HG02970 (cell line): ENCODE data around the gene PIGT.

ENCODE experiments used
- ATAC-seq: cut with Tn5 transposase; IDR thresholded peaks from one replicate; pipeline ENCODE4 v1.9.1; 2021; ENCODE audit warnings: mild to moderate bottlenecking, moderate library complexity, moderate number of reproducible peaks; ENCODE audit not compliant: unreplicated experiment, low FRiP score

The PIGT gene

DNA sequence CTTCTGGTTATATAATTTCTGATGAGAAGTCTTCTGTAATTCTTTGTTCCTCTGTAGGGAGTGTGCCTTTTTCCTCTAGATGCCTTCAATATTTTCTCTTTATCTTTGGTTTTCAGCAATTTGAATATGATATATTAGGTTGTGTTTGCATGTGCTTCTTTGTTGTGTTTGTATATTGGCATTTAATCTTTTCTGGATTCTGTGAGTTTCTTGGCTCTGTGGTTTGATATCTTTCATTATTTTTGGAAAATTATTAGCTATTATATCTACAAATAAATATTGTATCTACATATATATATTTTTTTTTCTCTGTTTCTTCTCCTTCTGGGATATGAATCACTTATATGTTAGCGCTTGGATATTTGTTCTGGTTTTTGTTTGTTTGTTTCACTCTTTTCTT is 16.9 kb upstream of the PIGT start:
- ATAC-seq = no peak

DNA sequence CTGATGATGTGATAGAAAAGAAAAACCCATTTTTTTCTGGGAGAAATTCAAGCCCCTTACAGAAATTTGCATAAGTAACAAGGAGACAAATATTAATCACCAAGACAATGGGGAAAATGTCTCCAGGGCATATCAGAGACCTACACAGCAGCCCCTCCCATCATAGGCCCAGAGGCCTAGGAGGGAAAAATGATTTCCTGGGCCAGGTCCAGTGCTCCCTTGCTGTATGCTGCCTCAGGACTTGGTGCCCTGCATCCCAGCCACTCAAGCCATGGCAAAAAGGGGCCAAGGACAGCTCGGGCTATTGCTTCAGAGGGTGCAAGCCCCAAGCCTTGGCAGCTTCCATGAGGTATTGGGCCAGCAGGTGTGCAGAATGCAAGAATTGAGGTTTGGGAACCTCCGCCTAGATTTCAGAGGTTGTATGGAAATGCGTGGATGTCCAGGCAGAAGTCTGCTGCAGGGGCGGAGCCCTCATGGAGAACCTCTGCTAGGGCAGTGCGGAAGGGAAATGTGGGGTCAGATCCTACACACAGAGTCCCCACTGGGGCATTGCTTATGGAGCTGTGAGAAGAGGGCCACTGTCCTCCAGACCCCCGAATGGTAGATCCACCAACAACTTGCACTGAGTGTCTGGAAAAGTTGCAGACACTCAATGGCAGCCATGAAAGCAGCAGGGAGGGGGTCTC is 15.5 kb upstream of the PIGT start:
- no peak for ATAC-seq

DNA sequence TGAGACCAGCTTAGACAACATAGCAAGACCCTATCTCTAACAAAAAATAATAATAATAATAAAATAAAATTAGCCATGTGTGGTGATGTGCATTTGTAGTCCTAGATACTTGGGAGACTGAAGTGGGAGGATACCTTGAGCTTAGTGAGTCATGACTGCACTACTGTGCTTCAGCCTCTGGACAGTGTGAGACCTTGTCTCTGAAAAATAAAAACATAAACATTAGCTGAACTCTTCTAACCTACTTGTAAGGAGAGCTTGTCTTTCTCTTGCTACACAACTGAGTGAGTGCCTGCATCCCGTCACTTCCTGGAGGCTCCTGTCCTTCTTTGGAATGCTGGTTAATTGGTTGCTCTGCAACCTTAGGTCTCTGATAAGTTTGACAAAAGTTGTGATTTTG is 13.0 kb upstream of the PIGT start:
- no peak for ATAC-seq

DNA sequence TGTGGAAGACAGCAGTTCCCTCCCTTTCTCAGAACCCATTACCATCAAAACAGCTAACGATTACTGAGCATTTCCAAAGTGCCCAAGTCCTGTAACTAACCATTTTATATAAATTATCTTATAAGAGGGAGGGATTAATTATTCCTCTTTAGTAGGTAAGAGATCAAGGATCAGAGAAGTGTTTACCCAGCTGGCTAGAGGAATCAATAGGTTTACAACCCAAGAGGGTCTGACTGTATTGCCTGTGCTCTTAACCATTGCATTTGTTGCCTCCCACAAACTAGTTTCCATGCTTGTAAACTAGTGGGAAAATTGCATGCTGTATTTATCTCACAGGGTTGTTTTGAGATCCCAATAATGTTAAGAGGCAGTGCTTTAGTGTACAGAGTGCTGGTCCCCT is 11.5 kb upstream of the PIGT start:
- ATAC-seq = no peak

DNA sequence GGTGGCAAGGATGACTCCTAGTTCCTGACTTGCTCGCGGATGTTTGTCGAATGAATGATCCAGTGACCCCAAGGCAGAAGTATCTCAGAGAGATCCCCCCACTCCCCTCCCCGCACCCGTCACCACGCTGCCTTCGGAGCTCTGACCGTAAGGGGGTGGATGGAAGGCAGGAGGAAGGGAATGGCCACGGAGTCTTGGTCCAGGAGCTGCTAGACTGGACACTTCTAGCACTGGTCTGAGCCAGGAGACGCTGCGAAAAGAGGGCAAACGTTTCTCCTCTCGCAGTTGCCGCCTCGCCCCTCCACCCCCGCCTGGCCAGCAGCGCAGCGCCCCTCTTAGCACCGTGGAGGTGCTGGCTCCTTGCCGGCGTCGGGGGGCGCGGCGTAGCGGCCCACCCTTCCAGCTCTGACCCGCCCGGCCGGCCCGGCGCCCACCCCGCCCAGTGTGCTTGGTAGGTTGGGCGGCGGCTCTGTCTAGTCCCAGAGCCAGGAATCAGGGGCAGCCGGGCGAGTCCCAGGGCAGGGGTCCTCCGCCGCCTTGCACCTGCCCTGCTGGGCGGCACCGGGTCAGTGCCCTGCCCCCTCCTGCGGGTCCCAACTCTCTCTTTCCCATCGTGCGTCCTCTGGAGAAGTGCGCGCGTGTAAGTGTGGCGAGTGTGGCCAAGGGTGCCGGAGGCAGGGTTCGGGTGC is 10.2 kb upstream of the PIGT start:
- ATAC-seq = no peak

DNA sequence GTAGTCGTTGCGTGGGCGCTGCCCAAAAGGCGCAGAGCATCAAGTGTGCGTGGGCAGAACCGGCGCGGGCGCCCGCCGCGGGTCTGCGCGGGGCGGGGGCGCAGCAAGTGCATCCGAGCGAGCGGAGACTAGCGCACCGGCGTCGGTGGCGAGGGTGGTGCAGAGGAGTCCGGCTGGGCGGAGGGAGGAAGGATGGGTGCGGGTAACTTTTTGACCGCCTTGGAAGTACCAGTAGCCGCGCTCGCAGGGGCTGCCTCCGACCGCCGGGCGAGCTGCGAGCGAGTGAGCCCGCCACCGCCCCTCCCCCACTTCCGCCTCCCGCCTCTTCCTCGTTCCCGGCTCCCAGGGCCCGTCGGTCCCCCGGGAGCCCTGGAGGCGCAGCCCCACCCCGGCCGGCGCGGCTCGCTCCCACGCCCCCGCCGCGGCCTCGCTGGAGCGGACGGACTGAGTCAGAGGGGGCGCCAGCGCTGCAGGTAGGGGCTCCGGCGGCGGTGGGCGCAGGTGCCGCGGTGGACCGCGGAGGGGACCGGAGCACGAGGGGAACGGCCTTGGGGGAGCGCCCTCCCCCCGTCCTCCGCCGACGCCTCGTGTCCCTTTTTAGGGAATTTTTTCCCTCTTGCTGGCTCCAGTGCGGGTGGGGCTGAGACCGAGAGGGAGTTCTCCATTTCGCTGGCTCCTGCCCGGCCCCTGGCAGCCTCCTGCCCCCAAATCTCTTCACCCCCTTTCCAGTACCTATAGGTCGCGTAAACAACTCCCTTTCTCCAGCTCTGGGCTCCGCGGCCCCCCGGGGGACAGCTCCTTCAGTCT is 9.5 kb upstream of the PIGT start:
- ATAC-seq = no peak

DNA sequence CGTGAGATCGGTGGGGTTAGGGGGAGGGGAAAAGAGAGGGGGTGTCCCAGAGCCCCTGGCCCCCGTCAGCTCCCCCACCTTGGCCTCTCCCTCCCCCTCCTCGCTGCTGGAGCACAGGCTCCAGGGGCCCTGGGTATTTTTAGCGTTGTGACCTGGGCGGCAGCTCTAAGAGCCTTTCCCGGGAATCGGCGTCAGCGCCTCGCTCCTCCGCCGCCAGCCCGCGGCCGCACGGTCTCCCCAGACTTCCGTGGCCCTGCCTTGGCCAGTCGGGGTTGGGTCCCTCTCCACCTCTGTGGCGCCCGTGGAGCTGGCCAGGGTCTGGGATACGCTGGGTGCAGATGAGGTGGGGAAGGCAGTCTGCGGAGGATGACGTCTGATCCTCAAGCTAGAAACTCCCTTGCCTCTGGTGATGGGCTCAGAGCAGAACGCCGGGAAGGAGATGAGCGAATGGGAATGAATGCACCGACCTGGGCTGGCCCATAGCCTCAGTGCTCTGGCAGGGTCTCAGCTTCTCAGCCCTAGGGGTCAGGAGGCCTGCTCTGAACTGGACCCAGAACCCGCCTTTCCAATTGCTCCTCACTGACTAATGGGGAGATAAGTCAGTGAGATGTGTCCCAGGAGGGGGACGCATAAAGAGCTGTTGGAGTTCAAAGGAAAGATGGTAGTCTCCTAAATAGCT is 8.7 kb upstream of the PIGT start:
- ATAC-seq = no peak

DNA sequence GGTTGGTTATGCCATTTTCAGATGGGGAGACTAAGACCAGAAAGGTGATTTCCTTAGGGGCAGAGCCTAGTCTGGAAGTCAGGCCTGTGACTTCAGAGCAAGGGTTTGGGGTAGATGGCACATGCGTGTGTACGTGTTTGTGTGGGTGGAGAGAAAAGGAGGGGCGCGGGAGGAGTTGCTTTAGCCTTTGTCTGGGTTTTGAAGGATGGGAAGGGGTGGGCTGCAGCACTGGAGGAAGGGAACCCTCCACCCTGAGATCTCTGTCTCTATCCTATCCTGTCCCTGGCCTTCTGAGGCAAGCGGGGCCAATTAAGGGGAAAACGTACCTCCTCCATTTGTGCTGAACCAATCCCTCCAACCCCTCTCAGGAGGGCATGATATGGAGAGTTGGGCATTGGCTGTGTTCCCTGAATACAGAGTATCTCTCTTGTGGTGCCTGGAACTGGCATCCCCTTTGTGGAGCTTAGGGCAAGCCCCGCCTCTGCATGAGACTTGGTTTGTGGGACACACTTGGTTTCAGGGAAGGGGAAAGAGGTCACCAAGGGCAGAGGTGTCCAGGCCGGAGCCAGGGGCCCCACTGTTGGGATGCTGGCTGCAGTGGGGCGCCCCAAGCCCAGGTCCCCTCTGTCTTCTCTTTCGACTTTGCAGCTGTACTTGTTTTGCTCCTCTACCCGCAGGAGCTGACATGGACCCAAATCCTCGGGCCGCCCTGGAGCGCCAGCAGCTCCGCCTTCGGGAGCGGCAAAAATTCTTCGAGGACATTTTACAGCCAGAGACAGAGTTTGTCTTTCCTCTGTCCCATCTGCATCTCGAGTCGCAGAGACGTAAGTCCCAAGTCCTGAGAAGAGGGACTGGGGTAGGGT is 7.9 kb upstream of the PIGT start, which contains the start of gene DBNDD2:
DBNDD2 (plus strand) TSS at position 507 of the 863 bp plus-strand sequence; CDS start at position 686, 179 bp downstream.
- no peak for ATAC-seq

DNA sequence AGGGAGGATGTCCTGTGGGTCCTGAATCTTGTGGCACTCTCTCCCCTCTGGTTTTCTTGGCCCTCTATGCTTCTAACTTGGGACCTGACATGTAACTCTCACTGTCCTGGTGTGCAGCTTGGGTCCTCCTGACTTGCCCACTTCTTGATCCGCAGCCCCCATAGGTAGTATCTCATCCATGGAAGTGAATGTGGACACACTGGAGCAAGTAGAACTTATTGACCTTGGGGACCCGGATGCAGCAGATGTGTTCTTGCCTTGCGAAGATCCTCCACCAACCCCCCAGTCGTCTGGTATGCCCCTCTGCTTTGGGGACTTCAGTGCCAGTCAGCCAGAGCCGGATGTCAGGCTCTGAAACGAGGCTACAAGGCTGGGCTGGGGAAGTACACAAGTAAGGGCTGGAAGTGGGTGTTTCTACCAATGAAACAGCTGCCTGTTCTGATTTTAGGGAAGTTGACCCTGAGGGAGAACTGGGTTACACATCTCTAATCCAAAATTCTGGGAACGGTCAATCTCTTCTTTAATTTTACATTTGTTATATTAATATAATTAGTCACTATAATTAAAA is 7.2 kb upstream of the PIGT start:
- no peak for ATAC-seq

DNA sequence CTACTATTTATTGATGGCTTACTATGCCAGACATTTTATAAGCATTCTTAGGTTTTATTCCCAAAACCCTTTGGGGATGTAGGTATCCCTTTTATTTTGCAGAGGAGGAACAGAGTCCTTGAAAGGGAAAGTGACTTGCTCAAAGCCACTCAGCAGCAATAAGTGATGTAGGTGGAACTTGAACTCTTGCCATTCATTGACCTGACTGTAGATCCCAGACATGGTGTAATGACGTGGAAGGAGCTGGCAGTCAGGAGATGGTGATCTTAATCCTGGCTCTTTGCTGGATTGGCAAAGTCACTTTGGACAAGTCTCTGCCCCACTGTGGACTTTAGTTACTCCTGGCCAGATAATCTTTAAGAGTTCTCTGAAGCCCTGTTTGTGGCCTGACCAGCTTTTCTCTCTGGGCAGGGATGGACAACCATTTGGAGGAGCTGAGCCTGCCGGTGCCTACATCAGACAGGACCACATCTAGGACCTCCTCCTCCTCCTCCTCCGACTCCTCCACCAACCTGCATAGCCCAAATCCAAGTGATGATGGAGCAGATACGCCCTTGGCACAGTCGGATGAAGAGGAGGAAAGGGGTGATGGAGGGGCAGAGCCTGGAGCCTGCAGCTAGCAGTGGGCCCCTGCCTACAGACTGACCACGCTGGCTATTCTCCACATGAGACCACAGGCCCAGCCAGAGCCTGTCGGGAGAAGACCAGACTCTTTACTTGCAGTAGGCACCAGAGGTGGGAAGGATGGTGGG is 6.2 kb upstream of the PIGT start:
- no peak for ATAC-seq

DNA sequence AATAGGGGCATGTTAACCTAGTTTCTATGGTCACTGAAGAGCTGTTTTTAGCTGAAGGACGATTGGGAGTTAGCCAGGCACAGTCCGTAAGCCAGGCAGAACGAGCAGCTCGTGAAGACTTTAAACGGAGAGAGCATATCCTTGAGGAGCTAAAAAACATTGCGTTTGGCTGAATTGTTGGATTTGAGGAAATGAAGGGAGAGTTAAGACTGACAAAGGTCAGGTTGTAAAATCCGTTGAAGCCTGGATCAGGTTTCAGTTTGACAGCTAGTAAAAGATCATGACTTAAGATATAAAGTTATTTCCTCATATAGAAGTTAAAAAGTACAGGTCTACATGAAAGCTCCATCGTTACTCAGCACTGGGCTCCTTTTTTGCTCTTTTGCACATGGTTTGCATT is 5.1 kb upstream of the PIGT start:
- no peak for ATAC-seq

DNA sequence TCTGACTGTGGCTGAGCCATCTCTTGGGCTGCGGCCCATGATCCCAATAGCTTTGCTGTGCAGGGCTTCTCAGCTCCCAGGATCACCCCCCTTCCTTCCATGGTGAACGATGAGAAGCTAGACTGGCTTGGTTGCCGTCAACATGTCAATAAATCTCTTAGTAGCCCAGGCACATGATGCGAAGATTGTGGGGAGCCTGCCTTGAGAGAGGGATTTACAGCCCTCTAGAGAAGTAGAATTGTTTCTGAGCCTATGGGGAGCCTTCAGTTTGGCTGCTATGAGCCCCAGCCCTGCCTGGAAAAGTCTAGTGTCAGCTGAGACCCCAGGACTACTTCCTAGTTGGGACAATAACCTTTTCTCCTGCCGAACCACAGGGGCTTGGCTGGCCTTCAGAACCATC is 3.3 kb upstream of the PIGT start:
- no peak for ATAC-seq

DNA sequence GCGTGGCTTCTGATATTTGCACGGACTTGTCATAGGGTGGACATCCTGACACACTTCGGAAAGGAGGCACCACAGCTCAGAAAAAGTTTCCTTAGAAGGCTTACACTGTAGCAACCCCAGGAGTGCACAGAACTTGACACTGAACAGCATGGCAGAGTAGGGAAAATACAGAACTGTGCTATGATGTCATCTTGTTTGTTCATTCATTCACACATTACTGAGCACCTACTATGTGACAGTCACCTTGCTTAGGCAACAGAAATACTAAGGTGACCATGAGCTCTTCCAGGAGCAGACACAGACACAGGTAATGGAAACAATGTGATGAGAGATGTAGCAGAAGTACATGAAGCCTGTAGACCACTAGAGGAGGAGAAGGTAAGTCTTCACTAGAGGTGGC is 2.5 kb upstream of the PIGT start:
- no peak for ATAC-seq

DNA sequence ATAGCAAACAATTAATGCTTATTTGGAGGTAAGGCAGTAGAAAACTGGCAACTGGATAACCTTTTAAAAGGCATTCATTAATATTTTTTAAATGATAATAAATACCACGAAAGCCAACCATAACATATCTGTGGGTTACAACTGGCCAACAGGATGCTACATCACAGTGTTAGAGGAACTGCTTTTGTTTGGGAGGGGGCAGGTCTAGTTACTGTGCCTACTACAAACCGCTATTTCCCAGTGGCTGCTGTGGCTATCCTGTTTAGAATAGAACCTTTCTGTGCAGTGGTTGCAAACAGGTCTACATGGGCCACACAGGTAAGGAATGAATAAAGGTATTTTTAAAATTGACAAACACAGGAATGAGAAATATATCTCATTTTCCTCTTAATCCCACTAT is 976 bp downstream of the PIGT start:
- ATAC-seq = no peak

DNA sequence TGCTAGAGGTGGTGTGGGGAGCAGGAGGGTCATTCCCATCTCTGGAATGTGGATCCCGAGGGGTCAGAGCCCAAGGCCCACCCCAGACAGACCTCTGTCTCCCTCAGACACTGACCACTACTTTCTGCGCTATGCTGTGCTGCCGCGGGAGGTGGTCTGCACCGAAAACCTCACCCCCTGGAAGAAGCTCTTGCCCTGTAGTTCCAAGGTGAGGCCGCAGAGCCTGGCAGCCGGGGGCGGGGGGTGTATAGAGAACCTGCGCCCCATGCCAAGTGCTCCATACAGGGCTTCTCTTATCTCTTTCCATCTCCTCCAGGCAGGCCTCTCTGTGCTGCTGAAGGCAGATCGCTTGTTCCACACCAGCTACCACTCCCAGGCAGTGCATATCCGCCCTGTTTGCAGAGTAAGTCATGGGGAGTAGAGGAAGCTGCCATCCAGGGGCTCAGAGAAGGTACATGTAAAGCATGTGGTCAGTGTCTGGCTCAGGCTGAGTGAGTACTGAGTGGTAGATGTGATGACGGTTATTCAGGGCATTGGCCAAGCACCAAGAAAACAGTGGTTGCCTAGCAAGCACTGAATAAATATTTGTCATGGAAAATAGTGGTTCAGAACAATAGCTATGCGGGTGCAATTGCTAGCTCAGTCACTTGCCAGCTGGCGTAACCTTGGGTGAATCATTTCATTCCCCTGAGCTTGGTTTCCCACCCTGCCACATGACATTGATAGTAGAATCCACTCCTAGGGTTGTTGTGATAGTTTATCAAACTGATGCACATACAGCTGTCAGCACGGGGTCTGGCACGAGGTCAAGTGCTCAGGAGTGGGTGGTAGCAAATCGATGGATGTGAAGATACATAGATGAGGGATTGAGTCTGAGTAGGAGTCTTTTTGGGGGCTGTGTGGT is 3.5 kb downstream of the PIGT start:
- ATAC-seq = peak; percentile 53

DNA sequence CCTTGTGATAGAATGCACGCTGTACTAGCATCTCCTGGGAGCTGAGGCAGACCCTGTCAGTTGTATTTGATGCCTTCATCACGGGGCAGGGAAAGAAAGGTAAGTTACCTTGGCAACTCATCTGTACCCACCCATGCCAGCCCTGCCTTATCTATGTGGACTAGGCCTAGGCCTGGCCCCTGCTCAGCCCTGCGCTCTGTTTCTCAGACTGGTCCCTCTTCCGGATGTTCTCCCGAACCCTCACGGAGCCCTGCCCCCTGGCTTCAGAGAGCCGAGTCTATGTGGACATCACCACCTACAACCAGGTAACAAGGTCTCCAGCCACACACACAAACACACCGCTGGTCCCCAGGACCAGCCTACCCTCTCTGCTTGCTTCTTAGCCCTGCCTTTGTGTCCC is 4.2 kb downstream of the PIGT start:
- no peak for ATAC-seq

DNA sequence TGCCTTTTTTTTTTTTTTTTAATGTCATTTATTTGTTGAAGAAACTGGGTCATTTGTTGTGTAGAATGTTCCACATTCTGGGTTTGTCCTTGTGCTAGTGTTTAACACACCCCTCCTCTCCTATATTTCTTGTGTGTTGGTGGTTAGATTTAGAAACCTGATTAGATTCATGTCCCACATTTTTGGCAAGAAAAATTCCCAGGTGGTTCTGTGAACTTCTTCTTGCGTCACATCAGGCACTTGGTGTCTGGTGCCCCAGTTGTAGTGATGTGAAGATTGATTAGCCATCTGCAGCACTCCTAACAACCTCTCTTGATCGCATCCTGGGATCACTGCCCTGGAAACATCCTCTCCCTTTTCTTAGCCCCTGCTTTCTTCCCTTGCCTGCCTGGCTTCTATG is 7.8 kb downstream of the PIGT start:
- no peak for ATAC-seq

DNA sequence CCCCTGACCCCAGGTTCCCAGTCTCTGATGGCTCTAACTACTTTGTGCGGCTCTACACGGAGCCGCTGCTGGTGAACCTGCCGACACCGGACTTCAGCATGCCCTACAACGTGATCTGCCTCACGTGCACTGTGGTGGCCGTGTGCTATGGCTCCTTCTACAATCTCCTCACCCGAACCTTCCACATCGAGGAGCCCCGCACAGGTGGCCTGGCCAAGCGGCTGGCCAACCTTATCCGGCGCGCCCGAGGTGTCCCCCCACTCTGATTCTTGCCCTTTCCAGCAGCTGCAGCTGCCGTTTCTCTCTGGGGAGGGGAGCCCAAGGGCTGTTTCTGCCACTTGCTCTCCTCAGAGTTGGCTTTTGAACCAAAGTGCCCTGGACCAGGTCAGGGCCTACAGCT is 9.6 kb downstream of the PIGT start:
- ATAC-seq = no peak
